WTC11 (cell line): ENCODE results near the gene SEPSECS. TPM values are rescaled to one million over a fixed set of nuclear protein-coding genes. Genes with fewer than 3 reads are reported as not detected.

Experiments
- ATAC-seq: fragments of 200-7000 bp; cut with Tn5 transposase; 2 replicates; pipeline ENCODE4 v1.10.0; 2021; ENCODE audit warnings: mild to moderate bottlenecking, moderate library complexity
- CTCF ChIA-PET: fragments of 300-600 bp; sonication (Branson Sonifier 250); formaldehyde crosslinking; loops from one replicate; lab custom pipeline; 2021; ENCODE audit warnings: antibody characterized with exemption; lab: Charles Lee
- POLR2A ChIA-PET: fragments of 350-600 bp; sonication (Branson Sonifier 250); formaldehyde crosslinking; loops from one replicate; lab custom pipeline; 2021; ENCODE audit warnings: antibody characterized with exemption; lab: Charles Lee
- DNase-seq: peaks from one replicate; pipeline ENCODE4 v3.0.0; 2021; ENCODE audit warnings: low spot score
- H3K27ac Mint-ChIP-seq: 2 replicates; pipeline ENCODE4 v1.8.0; 2021; ENCODE audit warnings: mixed read lengths
- H3K27me3 Mint-ChIP-seq: 2 replicates; pipeline ENCODE4 v1.8.0; 2021; ENCODE audit warnings: low read depth, mild to moderate bottlenecking, moderate library complexity, mixed read lengths
- H3K36me3 Mint-ChIP-seq: 2 replicates; pipeline ENCODE4 v1.8.0; 2021; ENCODE audit warnings: mixed read lengths
- H3K4me1 Mint-ChIP-seq: 2 replicates; pipeline ENCODE4 v1.8.0; 2022; ENCODE audit warnings: mixed read lengths
- H3K4me3 Mint-ChIP-seq: 2 replicates; pipeline ENCODE4 v1.8.0; 2021; ENCODE audit warnings: mild to moderate bottlenecking, moderate library complexity, mixed read lengths
- H3K9me3 Mint-ChIP-seq: 2 replicates; pipeline ENCODE4 v1.8.0; 2021; ENCODE audit warnings: mixed read lengths
- ATF2 ChIP-seq: sonication (generic); formaldehyde crosslinking; IDR thresholded peaks from 2 replicates; pipeline ENCODE4 v1.8.1; 2022; ENCODE audit warnings: low read depth, missing genetic modification reagents, borderline replicate concordance
- CBFB ChIP-seq: sonication (generic); formaldehyde crosslinking; IDR thresholded peaks from 2 replicates; pipeline ENCODE4 v1.8.1; 2022; ENCODE audit warnings: mild to moderate bottlenecking, low read depth, missing genetic modification reagents
- E2F5 ChIP-seq: sonication (generic); formaldehyde crosslinking; IDR thresholded peaks from 2 replicates; pipeline ENCODE4 v1.8.1; 2022; ENCODE audit warnings: mild to moderate bottlenecking, moderate library complexity, missing genetic modification reagents
- EMX1 ChIP-seq: fragments of 250-450 bp; sonication (Bioruptor Pico); IDR thresholded peaks from 2 replicates; pipeline ENCODE4 v1.8.0; 2021; ENCODE audit warnings: mild to moderate bottlenecking
- FOXP4 ChIP-seq: sonication (generic); formaldehyde crosslinking; IDR thresholded peaks from 2 replicates; pipeline ENCODE4 v1.8.0; 2022; ENCODE audit warnings: mild to moderate bottlenecking, missing genetic modification reagents
- GRHL2 ChIP-seq: fragments of 250-450 bp; sonication (Bioruptor Pico); IDR thresholded peaks from 2 replicates; pipeline ENCODE4 v1.8.0; 2022; ENCODE audit warnings: mild to moderate bottlenecking, moderate library complexity; ENCODE audit not compliant: insufficient replicate concordance, severe bottlenecking
- GTF2I ChIP-seq: fragments of 250-450 bp; sonication (Bioruptor Pico); conservative IDR thresholded peaks from 2 replicates; pipeline ENCODE4 v1.4.0; 2021; ENCODE audit warnings: mild to moderate bottlenecking
- JAZF1 ChIP-seq: fragments of 250-450 bp; sonication (Bioruptor Pico); IDR thresholded peaks from 2 replicates; pipeline ENCODE4 v1.9.0; 2021; ENCODE audit warnings: moderate library complexity, mild to moderate bottlenecking, inconsistent platforms
- JUN ChIP-seq: sonication (generic); formaldehyde crosslinking; IDR thresholded peaks from 2 replicates; pipeline ENCODE4 v1.8.0; 2023; ENCODE audit warnings: mild to moderate bottlenecking, missing genetic modification reagents
- MAX ChIP-seq: sonication (generic); formaldehyde crosslinking; IDR thresholded peaks from 2 replicates; pipeline ENCODE4 v1.8.0; 2022; ENCODE audit warnings: mild to moderate bottlenecking, missing genetic modification reagents
- NFYB ChIP-seq: sonication (generic); formaldehyde crosslinking; conservative IDR thresholded peaks from 2 replicates; pipeline ENCODE4 v1.8.0; 2022; ENCODE audit warnings: low read depth, missing genetic modification reagents
- TEAD1 ChIP-seq: sonication (generic); formaldehyde crosslinking; IDR thresholded peaks from 2 replicates; pipeline ENCODE4 v1.8.0; 2022; ENCODE audit warnings: mild to moderate bottlenecking, missing genetic modification reagents
- TP53 ChIP-seq: sonication (generic); formaldehyde crosslinking; IDR thresholded peaks from 2 replicates; pipeline ENCODE4 v1.8.1; 2023; ENCODE audit warnings: mild to moderate bottlenecking, missing genetic modification reagents
- ZNF317 ChIP-seq: sonication (generic); formaldehyde crosslinking; IDR thresholded peaks from 2 replicates; pipeline ENCODE4 v1.8.1; 2023; ENCODE audit warnings: low read depth, mild to moderate bottlenecking, moderate library complexity, missing genetic modification reagents, borderline replicate concordance
- ZNF416 ChIP-seq: fragments of 250-450 bp; sonication (Bioruptor Pico); IDR thresholded peaks from 2 replicates; pipeline ENCODE4 v1.9.0; 2021; ENCODE audit warnings: mild to moderate bottlenecking, inconsistent platforms
- total RNA-seq: library from RNA; stranded (reverse); gene quantifications from 3 replicates; pipeline ENCODE4 v1.2.3, GENCODE V29; 2021
- TF ChIP-seq, protein P1 (sequence below): sonication (generic); formaldehyde crosslinking; IDR thresholded peaks from 2 replicates; pipeline ENCODE4 v1.8.0; 2023; ENCODE audit warnings: missing genetic modification reagents, mild to moderate bottlenecking, borderline replicate concordance
- TF ChIP-seq, protein P2 (sequence below): sonication (generic); formaldehyde crosslinking; IDR thresholded peaks from 2 replicates; pipeline ENCODE4 v1.8.1; 2022; ENCODE audit warnings: low read depth, mild to moderate bottlenecking, moderate library complexity, missing genetic modification reagents, borderline replicate concordance
- TF ChIP-seq, protein P3 (sequence below): fragments of 250-450 bp; sonication (Bioruptor Pico); IDR thresholded peaks from 2 replicates; pipeline ENCODE4 v2.1.2; 2022; ENCODE audit warnings: mild to moderate bottlenecking, moderate library complexity
- TF ChIP-seq, protein P4 (sequence below): sonication (generic); formaldehyde crosslinking; IDR thresholded peaks from 2 replicates; pipeline ENCODE4 v1.8.1; 2023; ENCODE audit warnings: mild to moderate bottlenecking, missing genetic modification reagents, borderline replicate concordance

The SEPSECS gene
- total RNA-seq, 1 experiment from 2014 or later, result 6.2 TPM

GRCh38 chr4:25090516-25090915 lies 69.7 kb downstream of the SEPSECS start:
- ATAC-seq, result no peak
- TF ChIP-seq EMX1, result no peak
- TF ChIP-seq GRHL2, result no peak
- TF ChIP-seq, protein P1, sequence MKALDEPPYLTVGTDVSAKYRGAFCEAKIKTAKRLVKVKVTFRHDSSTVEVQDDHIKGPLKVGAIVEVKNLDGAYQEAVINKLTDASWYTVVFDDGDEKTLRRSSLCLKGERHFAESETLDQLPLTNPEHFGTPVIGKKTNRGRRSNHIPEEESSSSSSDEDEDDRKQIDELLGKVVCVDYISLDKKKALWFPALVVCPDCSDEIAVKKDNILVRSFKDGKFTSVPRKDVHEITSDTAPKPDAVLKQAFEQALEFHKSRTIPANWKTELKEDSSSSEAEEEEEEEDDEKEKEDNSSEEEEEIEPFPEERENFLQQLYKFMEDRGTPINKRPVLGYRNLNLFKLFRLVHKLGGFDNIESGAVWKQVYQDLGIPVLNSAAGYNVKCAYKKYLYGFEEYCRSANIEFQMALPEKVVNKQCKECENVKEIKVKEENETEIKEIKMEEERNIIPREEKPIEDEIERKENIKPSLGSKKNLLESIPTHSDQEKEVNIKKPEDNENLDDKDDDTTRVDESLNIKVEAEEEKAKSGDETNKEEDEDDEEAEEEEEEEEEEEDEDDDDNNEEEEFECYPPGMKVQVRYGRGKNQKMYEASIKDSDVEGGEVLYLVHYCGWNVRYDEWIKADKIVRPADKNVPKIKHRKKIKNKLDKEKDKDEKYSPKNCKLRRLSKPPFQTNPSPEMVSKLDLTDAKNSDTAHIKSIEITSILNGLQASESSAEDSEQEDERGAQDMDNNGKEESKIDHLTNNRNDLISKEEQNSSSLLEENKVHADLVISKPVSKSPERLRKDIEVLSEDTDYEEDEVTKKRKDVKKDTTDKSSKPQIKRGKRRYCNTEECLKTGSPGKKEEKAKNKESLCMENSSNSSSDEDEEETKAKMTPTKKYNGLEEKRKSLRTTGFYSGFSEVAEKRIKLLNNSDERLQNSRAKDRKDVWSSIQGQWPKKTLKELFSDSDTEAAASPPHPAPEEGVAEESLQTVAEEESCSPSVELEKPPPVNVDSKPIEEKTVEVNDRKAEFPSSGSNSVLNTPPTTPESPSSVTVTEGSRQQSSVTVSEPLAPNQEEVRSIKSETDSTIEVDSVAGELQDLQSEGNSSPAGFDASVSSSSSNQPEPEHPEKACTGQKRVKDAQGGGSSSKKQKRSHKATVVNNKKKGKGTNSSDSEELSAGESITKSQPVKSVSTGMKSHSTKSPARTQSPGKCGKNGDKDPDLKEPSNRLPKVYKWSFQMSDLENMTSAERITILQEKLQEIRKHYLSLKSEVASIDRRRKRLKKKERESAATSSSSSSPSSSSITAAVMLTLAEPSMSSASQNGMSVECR (CRISPR knock-in tag), result no peak
- TF ChIP-seq ZNF317 (CRISPR knock-in tag), result no peak
- TF ChIP-seq JAZF1 (CRISPR knock-in tag), result no peak
- no peak for TF ChIP-seq FOXP4 (CRISPR knock-in tag)
- TF ChIP-seq TEAD1 (CRISPR knock-in tag), result no peak
- no peak for TF ChIP-seq JUN
- TF ChIP-seq E2F5 (CRISPR knock-in tag), result no peak
- H3K36me3 Mint-ChIP-seq, result peaks cover 15% of the 10 kb centered on the region
- H3K27ac Mint-ChIP-seq, result no peak overlapping the region
- peaks cover 24% of the 10 kb centered on the region for H3K4me1 Mint-ChIP-seq
- no peak for DNase-seq
- peaks cover 14% of the 10 kb centered on the region for H3K27me3 Mint-ChIP-seq
- ChIA-PET CTCF (interaction anchor here (0.5 to 0.6 kb wide), 2 partner anchors 13 to 43 kb away, joined by 3 read pairs; no protein-coding TSS in a partner anchor), POLR2A (no interaction called here)
- no peak overlapping the region for H3K4me3 Mint-ChIP-seq
- H3K9me3 Mint-ChIP-seq, result peaks cover 18% of the 10 kb centered on the region

DNA sequence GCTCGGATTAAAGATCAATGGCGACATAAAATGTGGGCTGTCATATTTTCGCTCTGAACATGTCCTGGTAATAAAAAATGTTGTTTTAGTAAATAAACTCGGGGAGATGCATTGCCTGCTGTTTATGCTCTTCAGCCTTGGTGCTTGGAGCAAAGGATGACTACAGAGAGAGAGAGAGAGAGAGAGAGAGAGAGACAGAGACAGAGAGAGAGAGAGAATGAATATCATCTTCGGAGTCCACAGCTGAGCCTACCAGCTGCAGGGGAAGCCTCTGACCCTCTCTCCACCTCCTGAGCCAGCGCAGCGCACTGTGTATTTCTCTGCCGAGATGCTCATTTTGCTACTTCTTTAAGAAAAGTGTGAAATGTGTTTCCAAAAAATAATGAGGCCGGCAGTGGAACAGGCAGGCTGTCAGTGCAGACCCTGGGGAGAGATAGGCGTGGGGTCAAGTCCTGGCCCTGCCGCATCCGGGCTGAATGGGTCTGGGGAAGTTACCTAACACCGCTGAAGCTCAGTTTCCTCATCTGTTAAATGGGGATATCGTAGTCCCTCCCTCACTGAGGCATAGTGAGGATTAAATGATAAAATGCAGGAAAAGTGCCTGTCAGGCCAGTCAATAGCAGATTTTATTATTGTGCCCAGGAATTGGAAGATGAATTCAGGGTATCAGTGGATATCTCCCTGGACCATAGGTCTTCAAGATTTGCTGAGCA lies 71.0 kb downstream of the SEPSECS start:
- CTCF ChIA-PET, result no interaction called here
- peaks cover 14% of the 10 kb centered on the region for H3K36me3 Mint-ChIP-seq
- POLR2A ChIA-PET, result no interaction called here
- H3K27me3 Mint-ChIP-seq, result peaks cover 14% of the 10 kb centered on the region
- H3K9me3 Mint-ChIP-seq, result peaks cover 14% of the 10 kb centered on the region
- DNase-seq (no peak), ATAC-seq (no peak)
- H3K4me3 Mint-ChIP-seq, result no peak overlapping the region
- no peak overlapping the region for H3K27ac Mint-ChIP-seq
- H3K4me1 Mint-ChIP-seq, result peaks cover 24% of the 10 kb centered on the region
- TF ChIP-seq, protein P2, sequence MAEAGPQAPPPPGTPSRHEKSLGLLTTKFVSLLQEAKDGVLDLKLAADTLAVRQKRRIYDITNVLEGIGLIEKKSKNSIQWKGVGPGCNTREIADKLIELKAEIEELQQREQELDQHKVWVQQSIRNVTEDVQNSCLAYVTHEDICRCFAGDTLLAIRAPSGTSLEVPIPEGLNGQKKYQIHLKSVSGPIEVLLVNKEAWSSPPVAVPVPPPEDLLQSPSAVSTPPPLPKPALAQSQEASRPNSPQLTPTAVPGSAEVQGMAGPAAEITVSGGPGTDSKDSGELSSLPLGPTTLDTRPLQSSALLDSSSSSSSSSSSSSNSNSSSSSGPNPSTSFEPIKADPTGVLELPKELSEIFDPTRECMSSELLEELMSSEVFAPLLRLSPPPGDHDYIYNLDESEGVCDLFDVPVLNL (CRISPR knock-in tag), result no peak
- TF ChIP-seq, protein P3, sequence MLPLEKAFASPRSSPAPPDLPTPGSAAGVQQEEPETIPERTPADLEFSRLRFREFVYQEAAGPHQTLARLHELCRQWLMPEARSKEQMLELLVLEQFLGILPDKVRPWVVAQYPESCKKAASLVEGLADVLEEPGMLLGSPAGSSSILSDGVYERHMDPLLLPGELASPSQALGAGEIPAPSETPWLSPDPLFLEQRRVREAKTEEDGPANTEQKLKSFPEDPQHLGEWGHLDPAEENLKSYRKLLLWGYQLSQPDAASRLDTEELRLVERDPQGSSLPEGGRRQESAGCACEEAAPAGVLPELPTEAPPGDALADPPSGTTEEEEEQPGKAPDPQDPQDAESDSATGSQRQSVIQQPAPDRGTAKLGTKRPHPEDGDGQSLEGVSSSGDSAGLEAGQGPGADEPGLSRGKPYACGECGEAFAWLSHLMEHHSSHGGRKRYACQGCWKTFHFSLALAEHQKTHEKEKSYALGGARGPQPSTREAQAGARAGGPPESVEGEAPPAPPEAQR, result no peak
- no peak for TF ChIP-seq NFYB (CRISPR knock-in tag)
- TF ChIP-seq, protein P4, sequence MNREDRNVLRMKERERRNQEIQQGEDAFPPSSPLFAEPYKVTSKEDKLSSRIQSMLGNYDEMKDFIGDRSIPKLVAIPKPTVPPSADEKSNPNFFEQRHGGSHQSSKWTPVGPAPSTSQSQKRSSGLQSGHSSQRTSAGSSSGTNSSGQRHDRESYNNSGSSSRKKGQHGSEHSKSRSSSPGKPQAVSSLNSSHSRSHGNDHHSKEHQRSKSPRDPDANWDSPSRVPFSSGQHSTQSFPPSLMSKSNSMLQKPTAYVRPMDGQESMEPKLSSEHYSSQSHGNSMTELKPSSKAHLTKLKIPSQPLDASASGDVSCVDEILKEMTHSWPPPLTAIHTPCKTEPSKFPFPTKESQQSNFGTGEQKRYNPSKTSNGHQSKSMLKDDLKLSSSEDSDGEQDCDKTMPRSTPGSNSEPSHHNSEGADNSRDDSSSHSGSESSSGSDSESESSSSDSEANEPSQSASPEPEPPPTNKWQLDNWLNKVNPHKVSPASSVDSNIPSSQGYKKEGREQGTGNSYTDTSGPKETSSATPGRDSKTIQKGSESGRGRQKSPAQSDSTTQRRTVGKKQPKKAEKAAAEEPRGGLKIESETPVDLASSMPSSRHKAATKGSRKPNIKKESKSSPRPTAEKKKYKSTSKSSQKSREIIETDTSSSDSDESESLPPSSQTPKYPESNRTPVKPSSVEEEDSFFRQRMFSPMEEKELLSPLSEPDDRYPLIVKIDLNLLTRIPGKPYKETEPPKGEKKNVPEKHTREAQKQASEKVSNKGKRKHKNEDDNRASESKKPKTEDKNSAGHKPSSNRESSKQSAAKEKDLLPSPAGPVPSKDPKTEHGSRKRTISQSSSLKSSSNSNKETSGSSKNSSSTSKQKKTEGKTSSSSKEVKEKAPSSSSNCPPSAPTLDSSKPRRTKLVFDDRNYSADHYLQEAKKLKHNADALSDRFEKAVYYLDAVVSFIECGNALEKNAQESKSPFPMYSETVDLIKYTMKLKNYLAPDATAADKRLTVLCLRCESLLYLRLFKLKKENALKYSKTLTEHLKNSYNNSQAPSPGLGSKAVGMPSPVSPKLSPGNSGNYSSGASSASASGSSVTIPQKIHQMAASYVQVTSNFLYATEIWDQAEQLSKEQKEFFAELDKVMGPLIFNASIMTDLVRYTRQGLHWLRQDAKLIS (CRISPR knock-in tag), result no peak
- TF ChIP-seq MAX (CRISPR knock-in tag), result no peak
- TF ChIP-seq TP53 (CRISPR knock-in tag), result no peak
- TF ChIP-seq ATF2 (CRISPR knock-in tag), result no peak
- no peak for TF ChIP-seq CBFB (CRISPR knock-in tag)
- TF ChIP-seq GTF2I (CRISPR knock-in tag), result no peak
- no peak for TF ChIP-seq ZNF416 (CRISPR knock-in tag)
